GM19240 (cell line): ENCODE measurements around the gene CCDC183.
"Not testable (repeated sequence)": the region's sequence is repeated elsewhere in the genome, so short reads cannot be mapped to it uniquely, and the experiment has no call there.

Source experiments
- DNase-seq: peaks from one replicate; pipeline ENCODE4 v3.0.0; 2011; ENCODE audit warnings: low spot score; ENCODE audit not compliant: insufficient read length

The CCDC183 gene

DNA sequence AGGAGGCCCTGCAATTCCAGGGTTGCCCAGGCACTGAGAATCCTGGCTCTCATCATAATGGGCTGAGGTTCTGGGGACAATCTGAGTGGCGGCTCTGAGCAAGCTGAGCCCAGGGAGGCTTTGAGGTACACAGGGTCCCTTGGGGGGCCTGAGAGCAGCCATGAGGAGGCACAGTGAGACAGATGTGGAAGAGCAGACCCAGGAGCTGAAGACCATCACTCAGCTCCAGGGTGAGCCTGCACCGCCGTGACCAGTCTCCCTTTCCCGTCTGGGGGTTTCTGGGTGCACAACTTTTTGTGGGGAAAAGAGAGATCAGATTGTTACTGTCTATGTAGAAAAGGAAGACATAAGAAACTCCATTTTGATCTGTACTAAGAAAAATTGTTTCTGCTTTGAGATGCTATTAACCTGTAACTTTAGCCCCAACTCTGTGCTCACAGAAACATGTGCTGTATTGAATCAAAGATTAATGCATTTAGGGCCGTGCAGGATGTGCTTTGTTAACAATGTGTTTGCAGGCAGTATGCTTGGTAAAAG lies at the start of gene CCDC183:
TSS of gene CCDC183 (plus strand) at position 101 of the 537 bp plus-strand sequence. CDS start at position 161, 60 bp downstream.
- no peak for DNase-seq

DNA sequence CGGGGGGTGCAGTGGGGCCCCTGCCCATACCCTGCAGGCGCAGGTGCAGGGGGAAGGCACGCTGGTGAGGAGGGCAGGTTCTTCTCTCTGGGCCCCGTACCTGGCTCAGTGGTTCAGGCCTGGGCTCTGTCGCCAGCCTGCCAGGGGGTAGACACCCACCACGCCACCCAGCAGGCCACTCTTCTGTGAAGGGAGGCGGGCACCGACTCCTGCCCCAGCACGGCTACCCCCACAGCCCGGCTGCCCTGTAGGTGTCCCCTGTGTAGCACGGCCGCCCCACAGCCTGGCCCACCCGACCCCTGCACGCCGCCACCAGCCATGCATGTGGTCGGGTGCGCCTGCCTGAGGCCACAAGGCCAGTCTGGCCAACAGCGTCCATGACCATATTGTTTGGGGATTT lies 49.5 kb upstream of the CCDC183 start:
- DNase-seq, result no peak

DNA sequence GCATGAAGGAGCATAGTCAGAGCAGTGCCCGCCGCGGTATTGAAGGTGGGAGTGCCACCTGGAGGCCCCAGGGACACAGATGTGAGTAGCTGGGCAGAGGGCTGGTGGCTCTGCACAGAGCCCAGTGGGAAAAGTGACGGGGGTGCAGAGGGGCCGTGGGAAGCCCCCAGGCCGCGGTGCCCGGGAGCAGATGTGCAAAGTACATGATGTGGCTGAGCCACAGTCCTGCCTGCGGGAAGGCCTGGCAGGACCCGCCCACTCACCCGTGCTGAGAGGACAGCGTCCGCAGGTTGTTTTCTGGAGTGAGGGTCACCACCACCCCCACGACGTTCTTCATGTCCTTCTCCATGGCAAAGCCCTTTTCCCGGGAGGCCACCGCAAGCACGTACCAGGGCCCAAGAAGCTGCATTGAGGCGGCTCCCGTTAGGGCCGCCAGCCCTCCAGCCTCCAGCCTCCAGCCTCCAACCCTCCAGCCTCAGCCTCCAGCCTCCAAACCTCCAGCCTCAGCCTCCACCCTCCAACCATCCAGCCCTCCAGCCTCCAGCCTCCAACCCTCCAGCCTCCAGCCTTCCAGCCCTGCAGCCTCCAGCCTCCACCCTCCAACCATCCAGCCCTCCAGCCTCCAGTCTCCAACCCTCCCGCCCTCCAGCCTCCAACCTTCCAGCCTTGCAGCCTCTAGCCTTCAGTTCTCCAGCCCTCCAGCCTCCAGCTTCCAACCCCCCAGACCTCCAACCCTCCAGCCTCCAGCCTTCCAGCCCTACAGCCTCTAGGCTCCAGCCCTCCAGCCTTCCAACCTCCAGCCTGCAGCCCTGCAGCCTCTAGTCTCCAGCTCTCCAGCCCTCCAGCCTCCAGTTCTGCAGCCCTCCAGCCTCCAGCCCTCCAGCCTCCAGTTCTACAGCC lies 48.7 kb upstream of the CCDC183 start:
- DNase-seq, result no peak

DNA sequence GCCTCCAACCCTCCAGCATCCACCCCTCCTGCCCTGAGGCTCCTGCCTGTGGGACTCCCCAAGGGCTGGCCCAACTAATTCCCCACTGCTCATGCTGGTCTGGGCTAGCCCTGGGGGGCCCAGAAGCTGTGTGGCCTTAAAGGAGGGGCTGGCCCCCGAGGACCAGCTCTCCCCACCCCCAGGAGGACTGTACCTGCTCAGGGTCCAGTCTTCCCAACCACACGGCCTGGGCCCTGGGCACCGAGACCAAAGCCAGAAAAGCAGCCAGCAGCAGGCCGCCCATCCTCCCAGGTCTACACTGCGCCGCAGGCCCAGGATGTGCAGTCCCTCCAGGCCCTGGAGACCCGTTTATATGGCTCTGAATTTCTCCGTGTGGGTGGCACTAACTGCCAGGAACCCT lies 47.9 kb upstream of the CCDC183 start, which contains the start of gene LCN6:
TSS of gene LCN6 (minus strand) at position 325 of the 400 bp plus-strand sequence. CDS start at position 283, 42 bp downstream.
- no peak for DNase-seq

DNA sequence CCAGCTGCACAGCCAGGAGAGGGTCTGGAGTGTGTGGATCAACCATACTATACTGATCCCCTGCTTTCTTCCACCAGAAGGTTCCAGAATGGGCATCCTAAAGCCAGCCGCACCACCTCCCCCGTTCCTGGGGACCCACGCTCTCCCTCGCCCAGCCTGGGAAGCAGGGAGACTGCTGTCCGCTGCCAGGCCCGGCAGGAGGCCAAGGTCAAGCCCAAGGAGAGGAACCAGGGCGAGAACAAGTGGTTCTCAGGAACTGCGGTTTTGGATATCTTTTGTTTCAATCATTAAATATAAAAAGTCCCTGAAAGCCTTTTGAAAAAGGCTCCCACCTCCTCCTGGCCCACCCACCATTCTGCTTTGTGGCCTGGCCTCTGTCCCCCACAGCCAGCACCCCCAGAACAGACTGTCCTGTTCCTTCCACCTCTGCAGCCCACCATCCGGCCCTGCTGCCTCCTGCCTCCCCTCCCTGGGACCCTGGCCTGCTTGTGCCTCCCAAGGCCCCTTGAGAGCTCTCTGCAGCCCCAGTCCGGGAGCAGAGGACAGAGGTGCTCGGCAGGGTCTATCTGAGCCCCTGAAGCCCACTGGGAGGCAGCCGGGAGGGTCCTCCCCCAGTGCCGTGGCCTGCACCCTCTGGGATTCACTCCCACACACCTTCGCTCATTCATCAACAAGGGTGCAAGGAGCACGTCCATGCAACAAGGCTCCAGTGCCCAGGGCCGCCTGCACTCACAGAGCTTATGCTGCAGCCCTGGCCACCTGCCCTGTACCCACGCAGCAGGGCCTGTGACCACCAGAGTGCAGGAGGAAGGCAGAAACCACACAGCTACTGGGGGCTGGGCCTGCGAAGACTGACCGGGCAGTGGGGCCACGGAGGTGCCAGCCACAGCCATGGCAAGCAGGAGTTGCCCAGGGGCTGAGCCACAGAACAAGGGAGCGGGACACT lies 47.2 kb upstream of the CCDC183 start:
- no peak for DNase-seq

DNA sequence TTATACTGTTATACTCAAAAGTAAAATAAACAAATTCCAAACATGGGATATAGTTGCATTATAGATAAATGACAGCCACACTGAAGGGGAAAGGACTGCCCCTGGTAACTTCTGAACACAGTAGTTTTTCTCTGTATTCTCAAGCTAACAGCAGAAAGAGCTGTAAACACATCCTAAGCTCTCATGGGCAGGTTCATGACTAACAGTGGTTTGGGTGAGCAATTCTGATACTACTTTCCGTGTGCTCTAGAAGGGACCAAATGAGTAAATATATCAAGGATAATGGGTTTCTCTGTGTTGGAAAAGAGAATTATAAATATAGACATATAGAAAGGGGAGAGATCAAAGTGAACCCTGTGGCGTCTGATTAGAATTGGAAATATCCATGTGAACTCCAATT lies 45.6 kb upstream of the CCDC183 start:
- no peak for DNase-seq

DNA sequence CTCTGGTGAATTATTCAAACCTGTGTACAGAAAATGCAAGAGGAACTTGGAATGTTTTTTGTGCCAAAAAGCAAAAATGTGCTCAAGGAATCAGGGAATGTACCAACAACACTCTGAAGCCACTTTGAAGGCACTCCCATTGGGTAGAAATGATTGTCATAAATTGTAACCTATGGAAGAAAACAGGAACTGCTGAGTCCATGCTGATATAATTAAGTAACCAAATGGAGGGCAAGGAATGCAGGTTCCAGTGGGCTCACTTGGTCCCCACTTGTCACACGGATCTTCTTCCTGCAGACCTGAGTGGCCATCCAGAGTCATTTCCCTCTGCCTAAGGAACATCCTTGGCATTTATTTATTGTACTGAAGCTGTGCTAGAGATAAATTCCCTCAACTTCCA lies 44.9 kb upstream of the CCDC183 start:
- no peak for DNase-seq

DNA sequence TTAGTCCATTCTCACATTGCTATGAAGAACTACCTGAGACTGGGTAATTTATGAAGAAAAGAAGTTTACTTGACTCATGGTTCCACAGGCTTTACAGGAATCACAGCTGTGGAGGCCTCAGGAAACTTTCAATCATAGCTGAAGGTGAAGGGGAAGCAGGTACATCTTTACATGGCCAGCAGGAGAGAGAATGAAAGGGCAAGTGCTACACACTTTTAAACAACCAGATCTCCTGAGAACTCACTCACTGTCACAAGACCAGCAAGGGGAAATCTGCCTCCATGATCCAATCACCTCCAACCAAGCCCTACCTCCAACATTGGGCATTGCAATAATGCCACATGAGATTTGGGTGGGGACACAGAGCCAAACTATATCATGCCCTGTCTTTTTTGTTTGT lies 44.3 kb upstream of the CCDC183 start:
- DNase-seq, result no peak

DNA sequence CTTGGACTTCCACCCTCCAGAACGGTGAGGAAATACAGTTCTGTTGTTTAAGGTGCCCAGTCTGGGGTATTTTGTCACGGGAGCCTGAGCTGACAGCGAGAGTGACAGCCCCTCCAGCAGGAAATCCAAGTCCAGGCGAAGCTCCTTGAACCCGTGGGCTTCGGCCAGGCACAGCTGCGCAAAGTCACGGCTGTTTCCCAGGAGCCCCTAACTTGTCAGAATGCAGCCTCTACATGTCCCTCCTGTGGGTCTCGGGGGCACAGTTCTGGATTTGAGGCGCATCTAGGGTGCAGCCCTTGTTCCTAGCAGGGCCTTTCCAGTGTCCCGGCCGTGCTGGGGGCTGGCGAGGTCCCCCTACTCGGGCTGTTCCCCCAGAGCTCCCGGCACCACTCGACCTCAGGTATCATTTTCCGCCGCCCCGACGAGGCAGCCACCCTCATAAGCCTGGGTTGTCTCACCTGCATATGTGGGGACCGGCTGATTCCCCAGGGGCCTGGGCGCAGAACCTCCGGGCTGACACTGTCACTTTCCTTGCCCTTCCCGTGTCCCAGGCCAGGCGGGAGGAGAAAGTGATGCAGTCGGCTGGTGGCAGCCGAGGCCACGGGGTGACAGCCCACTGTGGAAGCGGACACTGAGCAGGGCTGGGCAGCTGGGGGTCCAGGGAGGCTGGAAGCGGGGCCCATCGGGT lies 42.6 kb upstream of the CCDC183 start:
- DNase-seq, result no peak

DNA sequence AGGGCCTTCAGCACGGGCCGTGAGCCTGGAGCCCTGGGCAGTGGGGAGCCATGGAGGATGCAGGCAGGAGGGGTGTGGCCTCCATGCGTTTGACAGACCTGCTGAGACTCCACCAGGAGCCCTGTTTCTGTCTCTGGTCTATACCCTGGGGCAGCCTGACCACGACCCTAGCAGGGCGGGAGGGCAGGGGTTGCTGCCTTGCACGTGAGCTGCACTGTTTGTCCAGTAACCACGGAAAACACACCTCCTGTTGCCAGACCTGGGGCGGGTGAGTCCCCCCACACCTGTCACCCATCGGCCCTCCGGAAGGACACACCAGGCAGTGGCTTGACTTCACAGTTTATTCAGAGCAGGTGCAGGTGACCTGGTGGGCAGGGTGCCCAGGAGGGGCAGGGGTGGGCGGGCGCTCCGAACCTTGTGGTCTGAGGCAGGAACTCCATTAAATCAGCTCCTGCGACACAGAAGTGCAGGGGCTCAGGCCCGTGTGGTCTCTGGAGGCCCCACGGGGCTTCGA lies 42.0 kb upstream of the CCDC183 start:
- DNase-seq, result no peak

DNA sequence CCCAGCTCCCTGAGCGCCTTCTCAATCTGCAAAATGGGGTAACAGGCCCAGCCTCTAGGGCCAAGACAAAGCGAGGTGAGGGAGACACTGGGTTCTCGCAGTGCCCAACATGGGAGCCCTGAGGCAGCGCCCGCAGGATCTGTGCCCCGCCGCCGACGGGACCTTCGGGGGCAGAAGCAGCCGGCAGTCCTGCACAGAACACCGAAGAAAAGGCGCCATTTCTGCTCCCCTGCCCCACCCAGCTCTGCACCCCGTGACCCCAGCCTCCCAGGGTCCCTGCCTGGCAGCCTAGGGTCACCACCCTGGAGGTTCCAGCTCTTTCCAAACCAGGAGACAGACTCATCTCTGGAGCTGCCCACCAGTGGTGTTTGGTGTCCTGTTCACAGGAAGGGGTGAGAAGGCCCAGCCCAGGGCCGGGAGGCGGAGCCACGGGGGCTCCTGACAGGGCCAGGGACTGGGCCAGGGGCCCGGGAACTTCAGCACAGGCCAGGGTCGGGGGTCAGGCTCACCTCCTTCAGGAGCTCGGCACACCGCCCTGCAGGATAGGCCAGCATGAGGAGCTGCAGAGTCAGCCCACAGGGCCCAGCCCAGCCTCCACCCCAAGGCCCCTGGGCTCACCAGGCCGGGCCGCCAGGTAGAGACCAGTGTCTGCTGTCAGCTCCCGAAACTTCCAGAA lies 41.4 kb upstream of the CCDC183 start:
- DNase-seq, result no peak

DNA sequence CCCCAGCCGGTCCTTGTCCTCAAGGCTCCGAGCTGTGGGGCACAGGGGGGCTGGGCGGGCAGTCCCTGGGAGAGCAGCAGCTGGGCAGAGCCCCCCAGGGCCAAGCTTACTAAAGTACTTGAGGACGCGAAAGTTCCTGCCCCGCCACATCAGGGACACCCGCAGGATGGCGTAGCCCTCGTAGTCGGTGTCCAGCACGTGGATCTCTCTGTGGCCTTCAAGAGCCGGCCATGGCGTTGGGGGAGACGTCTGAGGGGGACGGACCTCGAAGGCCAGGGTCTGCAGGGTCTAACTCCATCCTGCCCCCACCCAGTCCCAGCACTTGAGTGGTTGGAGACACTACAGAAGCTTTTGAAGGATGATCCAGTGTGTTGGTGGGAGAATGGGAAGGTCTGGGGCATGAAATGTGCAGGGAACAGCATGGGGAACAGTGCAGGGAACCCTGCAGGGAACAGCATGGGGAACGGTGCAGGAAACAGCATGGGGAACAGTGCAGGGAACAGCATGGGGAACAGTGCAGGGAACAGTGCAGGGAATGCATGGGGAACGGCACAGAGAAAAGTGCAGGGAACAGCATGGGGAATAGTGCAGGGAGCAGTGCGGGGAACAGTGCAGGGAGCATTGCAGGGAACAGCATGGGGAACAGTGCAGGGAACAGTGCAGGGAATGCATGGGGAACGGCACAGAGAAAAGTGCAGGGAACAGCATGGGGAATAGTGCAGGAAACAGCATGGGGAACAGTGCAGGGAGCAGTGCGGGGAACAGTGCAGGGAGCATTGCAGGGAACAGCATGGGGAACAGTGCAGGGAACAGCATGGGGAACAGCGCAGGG lies 40.6 kb upstream of the CCDC183 start:
- not testable (repeated sequence) for DNase-seq

DNA sequence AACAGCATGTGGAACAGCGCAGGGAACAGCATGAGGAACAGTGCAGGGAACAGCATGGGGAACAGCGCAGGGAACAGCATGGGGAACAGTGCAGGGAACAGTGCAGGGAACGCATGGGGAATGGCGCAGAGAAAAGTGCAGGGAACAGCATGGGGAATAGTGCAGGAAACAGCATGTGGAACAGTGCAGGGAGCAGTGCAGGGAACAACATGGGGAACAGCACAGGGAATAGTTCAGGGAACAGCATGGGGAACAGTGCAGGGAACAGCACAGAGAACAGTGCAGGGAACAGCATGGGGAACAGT lies 40.1 kb upstream of the CCDC183 start:
- no peak for DNase-seq

DNA sequence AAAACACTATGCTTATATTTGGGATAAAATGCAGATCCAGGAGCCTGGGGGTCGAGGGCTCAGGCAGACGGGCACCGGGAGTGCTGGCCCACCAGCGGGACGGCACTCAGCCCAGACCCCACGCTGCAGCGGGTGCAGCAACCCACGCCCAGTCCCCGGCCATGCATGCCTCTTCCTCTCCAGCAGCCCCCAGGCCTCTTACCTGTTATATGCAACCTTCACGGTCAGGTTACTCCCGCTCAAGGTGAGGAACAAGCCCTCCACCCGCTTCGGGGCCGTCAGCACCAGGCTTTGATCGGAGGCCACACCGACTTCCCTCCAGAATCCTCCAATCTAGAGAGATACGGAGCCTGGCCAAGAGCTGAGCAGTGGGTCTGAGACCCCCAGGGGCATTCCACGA lies 39.3 kb upstream of the CCDC183 start:
- no peak for DNase-seq

DNA sequence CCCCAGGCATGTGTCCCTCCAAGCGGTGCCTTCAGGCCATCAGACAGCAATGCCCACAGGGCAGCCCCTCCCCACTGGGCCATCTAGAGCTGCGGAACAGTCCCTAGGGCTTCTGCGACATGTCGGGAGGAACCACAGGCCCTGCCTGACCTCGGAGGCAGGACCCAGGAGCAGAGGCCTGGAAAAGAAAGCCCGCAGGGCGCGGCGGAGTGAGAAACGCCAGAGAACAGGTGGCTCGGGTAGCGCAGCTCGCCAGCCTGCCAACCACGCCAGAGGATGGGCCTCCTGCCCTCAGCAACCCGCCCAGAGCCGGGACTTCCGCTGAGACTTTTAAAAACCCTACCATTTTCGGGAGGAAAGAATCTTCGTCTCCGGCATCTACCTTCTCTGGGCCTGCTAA lies 38.8 kb upstream of the CCDC183 start:
- no peak for DNase-seq

DNA sequence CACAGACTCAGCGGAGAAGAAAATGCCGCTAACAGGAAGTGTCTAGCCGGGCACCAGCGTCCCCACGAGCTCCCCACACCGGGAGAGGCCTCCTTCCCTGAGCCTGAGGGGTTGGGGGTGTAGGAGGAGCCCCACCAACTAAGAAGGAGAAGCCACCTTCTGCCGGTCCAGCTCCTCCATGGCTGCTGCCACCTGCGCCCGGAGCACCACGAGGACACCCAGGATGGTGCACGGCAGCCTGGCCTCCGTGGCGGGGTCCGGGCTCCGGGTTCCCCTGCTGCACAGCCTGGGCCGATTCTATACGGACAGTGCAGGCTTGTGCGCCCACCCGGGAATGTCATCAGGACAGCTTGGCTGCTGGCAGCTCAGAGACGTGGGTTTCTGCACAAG lies 38.4 kb upstream of the CCDC183 start:
- DNase-seq, result no peak

DNA sequence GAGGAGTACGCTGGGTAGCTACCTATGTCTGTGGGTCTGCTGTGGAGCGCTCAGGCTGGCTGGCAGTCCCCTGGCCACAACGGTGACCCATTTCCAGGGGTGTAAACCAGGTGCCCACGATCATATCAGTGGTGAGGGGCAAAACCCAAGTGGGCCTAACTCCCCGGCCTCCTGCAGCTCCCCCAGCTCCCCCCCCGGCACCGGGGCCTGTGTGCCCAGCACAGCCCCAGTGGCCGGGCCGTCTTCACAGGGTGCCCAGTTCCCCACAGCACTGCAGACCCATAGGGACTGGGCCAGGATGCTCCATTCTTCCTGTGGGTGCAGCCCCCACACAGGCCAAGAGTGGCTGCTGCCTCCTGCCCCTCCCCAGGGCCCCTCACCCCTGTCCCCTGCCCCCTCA lies 37.1 kb upstream of the CCDC183 start:
- no peak for DNase-seq

DNA sequence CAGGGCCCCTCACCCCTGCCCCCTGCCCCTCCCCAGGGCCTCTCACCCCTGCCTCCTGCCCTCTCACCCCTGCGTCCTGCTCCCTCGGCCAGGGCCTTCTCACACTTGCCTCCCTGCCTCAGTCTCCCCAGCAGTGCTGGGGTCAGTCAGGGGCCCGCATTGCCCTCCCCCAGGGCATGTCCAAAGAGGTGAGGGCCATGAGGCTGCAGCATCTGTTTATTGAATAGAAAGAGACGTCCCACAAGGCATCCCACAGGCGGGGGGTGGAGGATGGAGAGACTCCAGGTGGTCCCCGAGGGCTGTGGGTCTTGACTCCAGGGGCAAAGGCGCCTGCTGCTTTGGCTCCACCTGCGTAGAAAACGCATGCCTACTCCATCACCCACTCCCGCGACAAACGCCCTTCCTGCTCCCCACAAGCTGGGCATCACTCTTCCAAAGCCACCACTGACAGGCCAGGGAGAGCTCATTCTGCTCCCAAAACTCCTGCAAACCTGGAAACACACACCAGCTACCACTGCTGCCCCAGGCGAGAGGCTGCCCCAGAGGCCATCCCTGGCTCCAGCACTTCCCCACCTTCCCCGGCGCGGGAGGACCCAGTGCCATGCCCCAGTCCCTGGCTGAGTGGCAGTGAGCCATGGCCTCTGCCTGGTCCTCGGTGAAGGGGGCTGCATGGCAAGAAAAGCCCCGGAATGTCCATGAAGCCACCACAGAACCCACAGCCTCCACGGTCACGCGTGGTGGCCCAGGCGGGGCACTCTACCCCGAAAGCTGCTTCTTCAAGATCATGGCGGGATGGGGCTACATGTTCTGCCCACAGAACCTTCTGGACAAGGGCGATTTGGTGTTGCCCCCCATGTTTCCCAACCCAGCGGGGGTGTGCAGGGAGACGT lies 36.5 kb upstream of the CCDC183 start:
- DNase-seq, result no peak

DNA sequence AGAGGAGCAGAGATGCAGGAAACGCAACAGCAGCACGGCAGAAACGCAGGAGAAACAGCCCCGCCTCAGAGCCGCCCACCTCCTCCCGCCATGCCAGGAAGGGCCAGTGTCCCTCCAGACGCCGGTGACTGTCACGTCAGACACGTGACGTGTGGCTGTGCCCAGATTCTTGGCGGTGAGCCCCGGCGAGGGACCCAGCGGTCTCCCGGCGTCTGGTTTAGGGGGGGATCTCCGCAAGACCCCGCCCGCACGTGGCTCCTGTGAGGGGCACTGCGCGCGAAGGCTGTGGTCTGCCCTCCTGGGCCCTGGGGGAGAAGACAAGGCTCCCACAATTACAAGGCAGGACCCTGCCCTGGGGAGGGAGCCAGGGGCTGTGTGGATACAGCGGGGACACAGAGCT lies 35.7 kb upstream of the CCDC183 start:
- DNase-seq, result no peak
